GM06990 (cell line): ENCODE data around the gene PAFAH1B2.
"Not testable (repeated sequence)": the region's sequence is repeated elsewhere in the genome, so short reads cannot be mapped to it uniquely, and the experiment has no call there.

Experiments
- DNase-seq: peaks from one replicate; pipeline ENCODE4 v3.0.0-alpha.2; 2011; ENCODE audit not compliant: insufficient read length; ENCODE audit errors: extremely low read depth
- H3K27me3 ChIP-seq: replicated peaks from 2 replicates; pipeline ENCODE4 v1.6.0; 2011; ENCODE audit warnings: low read length; ENCODE audit not compliant: control insufficient read depth, insufficient read depth
- H3K36me3 ChIP-seq: 2 replicates; pipeline ENCODE4 v1.5.1; 2011; ENCODE audit warnings: low read length; ENCODE audit not compliant: control insufficient read depth, insufficient read depth
- H3K4me3 ChIP-seq: replicated peaks from 2 replicates; pipeline ENCODE4 v1.5.1; 2011; ENCODE audit warnings: low read depth, mild to moderate bottlenecking, control low read depth, low read length
- CTCF ChIP-seq: IDR thresholded peaks from 2 replicates; pipeline ENCODE4 v1.5.1; 2011; ENCODE audit warnings: low read length, control low read depth, mild to moderate bottlenecking, inconsistent platforms; ENCODE audit not compliant: insufficient read depth, poor library complexity, severe bottlenecking

The PAFAH1B2 gene

DNA sequence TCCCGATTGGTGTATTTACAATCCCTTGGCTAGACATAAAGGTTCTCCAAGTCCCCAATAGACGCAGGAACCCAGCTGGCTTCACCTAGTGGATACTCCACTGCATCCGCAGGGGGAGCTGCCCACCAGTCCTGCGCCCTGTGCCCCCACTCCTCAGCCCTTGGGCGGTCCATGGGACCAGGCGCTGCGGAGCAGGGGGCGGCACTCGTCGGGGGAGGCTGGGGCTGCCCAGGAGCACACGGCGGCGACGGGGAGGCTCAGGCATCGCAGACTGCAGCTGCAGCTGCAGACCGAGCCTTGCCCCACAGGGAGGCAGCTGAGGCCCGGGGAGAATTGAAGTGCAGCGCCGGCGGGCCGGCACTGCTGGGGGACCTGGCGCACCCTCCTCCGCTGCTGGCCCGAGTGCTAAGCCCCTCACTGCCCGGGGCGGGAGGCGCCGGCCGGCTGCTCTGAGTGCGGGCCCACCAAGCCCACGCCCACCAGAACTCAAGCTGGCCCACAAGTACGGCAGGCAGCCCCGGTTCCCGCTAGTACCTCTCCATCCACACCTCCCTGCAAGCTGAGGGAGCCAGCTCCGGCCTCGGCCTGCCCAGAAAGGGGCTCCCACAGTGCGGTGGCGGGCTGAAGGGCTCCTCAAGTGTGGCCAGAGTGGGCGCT lies 33.7 kb upstream of the PAFAH1B2 start:
- TF ChIP-seq CTCF: no peak
- H3K36me3 ChIP-seq: no peaks in the 10 kb centered on the region
- no peak overlapping the region for H3K4me3 ChIP-seq
- DNase-seq: no peak
- H3K27me3 ChIP-seq: no peaks in the 10 kb centered on the region

DNA sequence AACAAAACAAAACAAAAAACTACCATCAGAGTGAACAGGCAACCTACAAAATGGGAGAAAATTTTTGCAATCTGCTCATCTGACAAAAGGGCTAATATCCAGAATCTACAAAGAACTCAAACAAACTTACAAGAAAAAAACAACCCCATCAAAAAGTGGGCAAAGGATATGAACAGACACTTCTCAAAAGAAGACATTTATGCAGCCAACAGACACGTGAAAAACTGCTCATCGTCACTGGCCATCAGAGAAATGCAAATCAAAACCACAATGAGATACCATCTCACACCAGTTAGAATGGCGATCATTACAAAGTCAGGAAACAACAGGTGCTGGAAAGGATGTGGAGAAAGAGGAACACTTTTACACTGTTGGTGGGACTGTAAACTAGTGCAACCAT lies 31.6 kb upstream of the PAFAH1B2 start:
- H3K36me3 ChIP-seq, H3K27me3 ChIP-seq, H3K4me3 ChIP-seq, DNase-seq: not testable (repeated sequence)

- not testable (repeated sequence) for H3K4me3 ChIP-seq, H3K27me3 ChIP-seq, DNase-seq, H3K36me3 ChIP-seq
Observed at GRCh38 chr11:117112939-117113338, 31.1 kb upstream of the PAFAH1B2 start.

DNA sequence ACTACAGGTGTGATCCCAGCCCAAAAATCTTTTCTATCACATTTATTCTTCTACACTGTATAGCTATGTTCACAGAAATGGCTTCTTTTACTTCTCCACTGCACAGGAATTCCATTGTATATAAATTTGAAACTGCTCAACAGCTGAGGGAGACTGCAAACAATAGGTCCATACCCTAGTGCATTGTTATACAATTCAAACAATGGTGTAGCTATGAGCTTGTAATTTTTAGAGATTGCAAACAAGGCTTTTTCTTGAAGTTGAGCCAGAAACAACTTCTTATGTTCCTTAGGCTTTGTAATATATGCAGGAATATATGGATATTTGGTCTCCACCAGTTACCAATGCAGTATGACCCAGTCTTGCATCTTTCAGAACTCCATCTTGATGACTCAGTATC lies 26.4 kb upstream of the PAFAH1B2 start:
- no peak overlapping the region for H3K4me3 ChIP-seq
- no peaks in the 10 kb centered on the region for H3K27me3 ChIP-seq
- no peaks in the 10 kb centered on the region for H3K36me3 ChIP-seq
- no peak for DNase-seq
- no peak for TF ChIP-seq CTCF

DNA sequence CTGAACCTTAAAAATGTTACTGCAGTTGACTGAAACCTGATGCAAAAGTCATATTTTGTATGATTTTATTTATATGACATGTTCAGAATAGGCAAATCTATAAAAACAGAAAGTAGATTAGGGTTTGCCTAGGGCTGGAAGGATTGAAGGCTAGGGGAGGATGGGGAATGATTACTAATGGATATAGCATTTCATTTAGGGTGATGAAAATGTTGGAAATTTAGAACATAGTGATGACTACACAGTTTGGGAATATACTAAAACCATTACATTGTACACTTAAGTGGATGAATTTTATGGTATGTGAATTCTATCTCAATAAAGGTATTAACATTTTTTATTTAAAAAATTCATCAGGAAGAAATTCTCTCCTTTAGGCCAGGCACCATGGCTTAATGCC lies 22.9 kb upstream of the PAFAH1B2 start:
- DNase-seq: no peak
- no peaks in the 10 kb centered on the region for H3K36me3 ChIP-seq
- TF ChIP-seq CTCF: no peak

GRCh38 chr11:117122556-117122955 lies 21.5 kb upstream of the PAFAH1B2 start:
- no peaks in the 10 kb centered on the region for H3K36me3 ChIP-seq
- DNase-seq: no peak
- H3K4me3 ChIP-seq: no peak overlapping the region
- TF ChIP-seq CTCF: no peak
- no peaks in the 10 kb centered on the region for H3K27me3 ChIP-seq

More for the DNA sequence above, 22.9 kb upstream of the PAFAH1B2 start:
- Histone ChIP-seq H3K4me3 (no peak overlapping the region), H3K27me3 (no peaks in the 10 kb centered on the region)
